ENCODE measurements around the gene SCTR. TPM values are rescaled to one million over a fixed set of nuclear protein-coding genes. Genes with fewer than 3 reads are reported as not detected.

SCTR gene
- total and polyA plus RNA-seq, 11 donors, result 0.28 to 2.2 (median 0.44) TPM; not detected in 2

DNA sequence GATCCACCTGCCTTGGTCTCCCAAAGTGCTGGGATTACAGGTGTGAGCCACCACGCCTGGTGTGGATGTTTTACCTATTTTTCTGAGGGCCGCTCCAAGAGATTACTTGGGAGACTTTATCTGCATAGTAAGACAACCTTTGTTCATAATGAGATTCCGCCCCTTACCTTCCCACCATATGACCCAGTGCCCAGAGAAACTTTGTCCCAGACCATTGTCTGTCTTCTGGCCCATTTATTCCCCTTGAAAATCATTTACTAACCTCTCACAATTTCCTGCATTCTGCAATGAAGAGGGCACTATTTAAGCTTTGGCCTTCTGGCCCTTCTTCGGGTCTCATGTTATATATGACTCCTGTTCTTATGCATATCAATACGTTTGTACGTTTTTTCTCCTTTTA is 106.4 kb downstream of the SCTR start:
- intact Hi-C loops (cut with DNase I), result no loop called here
- TF ChIP-seq, protein P1, sequence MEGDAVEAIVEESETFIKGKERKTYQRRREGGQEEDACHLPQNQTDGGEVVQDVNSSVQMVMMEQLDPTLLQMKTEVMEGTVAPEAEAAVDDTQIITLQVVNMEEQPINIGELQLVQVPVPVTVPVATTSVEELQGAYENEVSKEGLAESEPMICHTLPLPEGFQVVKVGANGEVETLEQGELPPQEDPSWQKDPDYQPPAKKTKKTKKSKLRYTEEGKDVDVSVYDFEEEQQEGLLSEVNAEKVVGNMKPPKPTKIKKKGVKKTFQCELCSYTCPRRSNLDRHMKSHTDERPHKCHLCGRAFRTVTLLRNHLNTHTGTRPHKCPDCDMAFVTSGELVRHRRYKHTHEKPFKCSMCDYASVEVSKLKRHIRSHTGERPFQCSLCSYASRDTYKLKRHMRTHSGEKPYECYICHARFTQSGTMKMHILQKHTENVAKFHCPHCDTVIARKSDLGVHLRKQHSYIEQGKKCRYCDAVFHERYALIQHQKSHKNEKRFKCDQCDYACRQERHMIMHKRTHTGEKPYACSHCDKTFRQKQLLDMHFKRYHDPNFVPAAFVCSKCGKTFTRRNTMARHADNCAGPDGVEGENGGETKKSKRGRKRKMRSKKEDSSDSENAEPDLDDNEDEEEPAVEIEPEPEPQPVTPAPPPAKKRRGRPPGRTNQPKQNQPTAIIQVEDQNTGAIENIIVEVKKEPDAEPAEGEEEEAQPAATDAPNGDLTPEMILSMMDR (IDR thresholded peaks at IDR 0.05), result no peak
- no peak for TF ChIP-seq POLR2A (IDR thresholded peaks at IDR 0.05)
- no peaks in the 10 kb centered on the region for H3K27me3 ChIP-seq

DNA sequence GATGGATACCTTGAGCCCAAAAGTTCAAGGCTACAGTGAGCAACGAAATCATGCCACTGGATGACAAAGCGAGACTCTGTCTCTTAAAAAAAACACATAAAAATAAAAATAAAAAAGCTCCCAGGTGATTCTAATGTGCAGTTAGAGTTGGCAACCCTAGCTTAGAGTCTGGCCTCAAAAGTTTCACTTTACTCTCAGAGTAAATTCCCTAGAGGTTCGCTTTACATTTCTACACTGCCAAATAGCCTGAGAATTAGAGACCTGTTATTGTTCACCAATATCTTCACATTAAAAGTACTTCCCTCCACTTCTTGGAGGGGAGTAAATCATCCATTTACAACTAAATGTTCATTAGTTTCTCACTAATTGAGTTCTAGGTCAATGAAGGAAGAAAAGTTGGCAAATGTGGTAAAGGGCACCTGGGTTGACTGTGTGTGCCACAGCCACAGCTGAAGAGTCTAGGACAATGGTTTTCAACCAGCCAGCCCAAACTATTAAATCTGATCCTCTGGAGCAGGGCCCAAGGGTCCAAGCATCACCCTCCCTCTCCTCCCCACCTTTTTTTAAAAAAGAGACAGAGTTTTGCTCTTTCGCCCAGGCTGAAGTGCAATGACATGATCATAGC is 107.9 kb downstream of the SCTR start:
- ATAC-seq, result no peak
- H3K4me1 ChIP-seq, result no peaks in the 10 kb centered on the region
- TF ChIP-seq, protein P1 (IDR thresholded peaks at IDR 0.05), result no peak
- TF ChIP-seq POLR2A (IDR thresholded peaks at IDR 0.05), result no peak
- WGBS, 4 donors, result 86 to 95% (median 94%) methylated on average over 4 of the region's 4 CpGs
- no peaks in the 10 kb centered on the region for H3K27me3 ChIP-seq
- H3K4me3 ChIP-seq, result no peak overlapping the region
- intact Hi-C loops (cut with DNase I), result no loop called here
- H3K9me3 ChIP-seq, result peaks cover 0 to 14% (median 0%) of the 10 kb centered on the region in 12 donors
- no peaks in the 10 kb centered on the region for H3K36me3 ChIP-seq
- H3K27ac ChIP-seq, result no peak overlapping the region
- no peak for DNase-seq

More for the DNA sequence above, 106.4 kb downstream of the SCTR start:
- H3K27ac ChIP-seq, result no peak overlapping the region
- ATAC-seq (no peak), DNase-seq (no peak)
- WGBS, 4 donors, result 92 to 96% (median 96%) methylated on average over 6 of the region's 6 CpGs
- peaks cover 0 to 14% (median 0%) of the 10 kb centered on the region in 12 donors for H3K9me3 ChIP-seq
- H3K36me3 ChIP-seq, result no peaks in the 10 kb centered on the region
- H3K4me1 ChIP-seq, result no peaks in the 10 kb centered on the region
- H3K4me3 ChIP-seq, result no peak overlapping the region

DNA sequence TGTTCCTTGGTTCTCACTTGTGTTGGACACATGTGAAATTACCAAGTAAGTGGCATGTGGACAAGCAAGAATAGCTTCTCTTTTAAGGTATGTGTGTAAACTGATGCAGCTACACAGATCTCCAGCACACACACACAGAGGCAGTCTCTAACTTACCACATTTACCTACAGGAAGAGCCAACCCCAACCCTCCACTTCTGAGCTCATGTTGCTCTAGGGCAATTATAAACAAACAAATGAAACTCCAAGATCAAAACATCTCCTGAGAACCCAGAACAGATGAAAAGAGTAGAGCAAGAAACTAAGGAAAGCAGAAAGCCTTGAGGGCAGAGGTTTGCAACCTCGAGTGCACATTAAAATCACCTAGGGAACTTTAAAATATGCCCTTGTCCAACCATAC is 108.7 kb downstream of the SCTR start:
- no peaks in the 10 kb centered on the region for H3K27me3 ChIP-seq
- no peak overlapping the region for H3K4me3 ChIP-seq
- H3K36me3 ChIP-seq, result no peaks in the 10 kb centered on the region
- no peak for ATAC-seq
- H3K9me3 ChIP-seq, result peaks cover 0 to 14% (median 0%) of the 10 kb centered on the region in 12 donors
- WGBS, 4 donors, result 67 to 88% (median 81%) methylated on average over 1 of the region's 1 CpG
- no peak for DNase-seq
- H3K4me1 ChIP-seq, result no peaks in the 10 kb centered on the region
- intact Hi-C loops (cut with DNase I), result no loop called here
- no peak overlapping the region for H3K27ac ChIP-seq
- no peak for TF ChIP-seq POLR2A (IDR thresholded peaks at IDR 0.05)
- TF ChIP-seq, protein P1 (IDR thresholded peaks at IDR 0.05), result no peak

DNA sequence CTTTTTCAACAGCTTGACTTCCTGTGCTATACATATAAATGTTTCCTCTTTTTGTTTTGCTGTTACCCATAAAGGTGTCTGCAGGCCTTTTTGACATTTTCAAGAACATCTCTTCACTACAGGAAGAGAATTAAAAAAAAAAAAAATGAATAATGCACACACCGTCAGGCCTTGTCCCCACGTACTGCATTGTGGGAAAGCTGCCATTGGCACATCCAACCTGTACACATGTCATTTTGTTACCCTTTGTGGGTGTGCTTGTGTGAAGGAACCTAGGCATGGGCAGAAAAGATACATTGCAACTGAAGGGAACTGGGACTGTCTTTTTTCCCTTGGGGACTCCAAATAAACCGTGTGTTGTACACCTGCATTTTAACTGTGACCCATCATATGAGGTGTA is 109.4 kb downstream of the SCTR start:
- WGBS, 4 donors, result 69 to 82% (median 77%) methylated on average over 3 of the region's 3 CpGs
- H3K4me1 ChIP-seq, result no peaks in the 10 kb centered on the region
- H3K9me3 ChIP-seq, result peaks cover 0 to 14% (median 0%) of the 10 kb centered on the region in 12 donors
- H3K27me3 ChIP-seq, result no peaks in the 10 kb centered on the region
- no peaks in the 10 kb centered on the region for H3K36me3 ChIP-seq
- no peak overlapping the region for H3K27ac ChIP-seq
- ATAC-seq (no peak), DNase-seq (no peak)
- intact Hi-C loops (cut with DNase I), result no loop called here
- no peak for TF ChIP-seq POLR2A (IDR thresholded peaks at IDR 0.05)
- TF ChIP-seq, protein P1 (IDR thresholded peaks at IDR 0.05), result no peak
- H3K4me3 ChIP-seq, result no peak overlapping the region

Measured in heart left ventricle (tissue), 16 donors.